ENCODE results near the gene COX17. TPM values are rescaled to one million over a fixed set of nuclear protein-coding genes. Genes with fewer than 3 reads are reported as not detected.

Gene COX17
- total RNA-seq, 1 experiment from 2014 or later, result 54.3 TPM

Other genes starting within 250 kb of the COX17 start
- gene TMEM39A, start 213.8 kb downstream of the COX17 start, total RNA-seq (2014; rRNA removed; shearing (Covaris generic); ENCODE audit: low replicate concordance), result 28.4 and 37.4 TPM in 2 replicates
- gene POGLUT1, start 208.4 kb downstream of the COX17 start, total RNA-seq (2014; rRNA removed; shearing (Covaris generic); ENCODE audit: low replicate concordance), result 22.8 and 24.7 TPM in 2 replicates
- 94.1 and 105 TPM in 2 replicates for gene TIMMDC1, start 178.9 kb downstream of the COX17 start, total RNA-seq (2014; rRNA removed; shearing (Covaris generic); ENCODE audit: low replicate concordance)
- gene CD80, start 117.8 kb downstream of the COX17 start, total RNA-seq (2014; rRNA removed; shearing (Covaris generic); ENCODE audit: low replicate concordance), result not detected in 2 replicates
- 2.9 and 3.0 TPM in 2 replicates for gene ADPRH, start 97.9 kb downstream of the COX17 start, total RNA-seq (2014; rRNA removed; shearing (Covaris generic); ENCODE audit: low replicate concordance)
- not detected in 2 replicates for gene PLA1A, start 79.5 kb downstream of the COX17 start, total RNA-seq (2014; rRNA removed; shearing (Covaris generic); ENCODE audit: low replicate concordance)
- gene POPDC2, start 16.8 kb downstream of the COX17 start, total RNA-seq (2014; rRNA removed; shearing (Covaris generic); ENCODE audit: low replicate concordance), result 0.32 and 1.0 TPM in 2 replicates
- not detected in 2 replicates for gene CFAP91, start 25.6 kb upstream of the COX17 start, total RNA-seq (2014; rRNA removed; shearing (Covaris generic); ENCODE audit: low replicate concordance)
- 2.7 and 3.8 TPM in 2 replicates for gene NR1I2, start 104.7 kb upstream of the COX17 start, total RNA-seq (2014; rRNA removed; shearing (Covaris generic); ENCODE audit: low replicate concordance)

Data from Karpas-422 (cell line).